GM18858 (cell line): Measurements from ENCODE around the gene MIDN.
A peak's percentile ranks its signal among the peaks of the same experiment; 100 is the strongest.

Source experiments
- ATAC-seq: cut with Tn5 transposase; IDR thresholded peaks from one replicate; pipeline ENCODE4 v1.9.1; 2021; ENCODE audit not compliant: unreplicated experiment

Gene MIDN

GRCh38 chr19:1269478-1270212 is 21.3 kb downstream of the MIDN start:
- ATAC-seq = peak; percentile 13

GRCh38 chr19:1270213-1270853 is 21.9 kb downstream of the MIDN start:
- ATAC-seq = no peak

GRCh38 chr19:1270854-1271527 is 22.6 kb downstream of the MIDN start:
- ATAC-seq = no peak

- ATAC-seq = no peak
These were observed 23.4 kb downstream of the MIDN start for GRCh38 chr19:1271528-1272422.

GRCh38 chr19:1272423-1273262 is 24.3 kb downstream of the MIDN start:
- ATAC-seq = no peak

- no peak for ATAC-seq
These were observed 25.1 kb downstream of the MIDN start for GRCh38 chr19:1273263-1274041.

GRCh38 chr19:1274081-1274851 is 25.9 kb downstream of the MIDN start:
- no peak for ATAC-seq

- no peak for ATAC-seq
These were observed 26.5 kb downstream of the MIDN start for GRCh38 chr19:1274852-1275259.

- ATAC-seq = peak; percentile 51
These were observed 27.0 kb downstream of the MIDN start, which contains the start of gene FAM174C for GRCh38 chr19:1275260-1275975. Gene FAM174C (plus strand): TSS chr19:1275530. CDS start chr19:1275550, 20 bp downstream.

- no peak for ATAC-seq
These were observed 27.7 kb downstream of the MIDN start for GRCh38 chr19:1275976-1276627.

- no peak for ATAC-seq
These were observed 28.2 kb downstream of the MIDN start for GRCh38 chr19:1276628-1277022.

- no peak for ATAC-seq
These were observed 28.7 kb downstream of the MIDN start for GRCh38 chr19:1277061-1277460.

GRCh38 chr19:1278074-1278473 is 29.7 kb downstream of the MIDN start:
- ATAC-seq = no peak

- ATAC-seq = no peak
These were observed 30.6 kb downstream of the MIDN start for GRCh38 chr19:1278713-1279660.

GRCh38 chr19:1279782-1280341 is 31.5 kb downstream of the MIDN start:
- ATAC-seq = no peak
